Measurements from ENCODE around the gene SNX20. TPM values are rescaled to one million over a fixed set of nuclear protein-coding genes. Genes with fewer than 3 reads are reported as not detected.

Gene SNX20
- total and polyA plus RNA-seq, 2 donors from 2014 or later, result 0.67 to 6.2 TPM

DNA sequence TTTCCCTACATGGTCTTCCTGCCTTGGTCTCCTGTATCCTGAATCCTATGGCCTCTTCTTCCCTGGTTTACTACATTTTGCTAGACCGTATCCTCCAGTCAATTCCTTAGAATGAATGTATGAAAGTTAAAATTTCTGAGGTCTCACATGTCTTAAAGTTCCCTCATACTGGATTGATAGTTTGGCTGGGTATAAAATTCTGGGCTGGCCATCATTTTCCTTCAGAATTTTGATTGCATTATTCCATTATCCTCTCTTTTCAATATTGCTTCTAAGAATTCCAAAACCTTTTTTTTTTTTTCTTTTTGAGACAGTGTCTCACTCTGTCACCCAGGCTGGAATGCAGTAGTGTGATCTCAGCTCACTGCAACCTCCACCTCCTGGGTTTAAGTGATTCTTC is 23.1 kb upstream of the SNX20 start:
- TF ChIP-seq, protein P1, sequence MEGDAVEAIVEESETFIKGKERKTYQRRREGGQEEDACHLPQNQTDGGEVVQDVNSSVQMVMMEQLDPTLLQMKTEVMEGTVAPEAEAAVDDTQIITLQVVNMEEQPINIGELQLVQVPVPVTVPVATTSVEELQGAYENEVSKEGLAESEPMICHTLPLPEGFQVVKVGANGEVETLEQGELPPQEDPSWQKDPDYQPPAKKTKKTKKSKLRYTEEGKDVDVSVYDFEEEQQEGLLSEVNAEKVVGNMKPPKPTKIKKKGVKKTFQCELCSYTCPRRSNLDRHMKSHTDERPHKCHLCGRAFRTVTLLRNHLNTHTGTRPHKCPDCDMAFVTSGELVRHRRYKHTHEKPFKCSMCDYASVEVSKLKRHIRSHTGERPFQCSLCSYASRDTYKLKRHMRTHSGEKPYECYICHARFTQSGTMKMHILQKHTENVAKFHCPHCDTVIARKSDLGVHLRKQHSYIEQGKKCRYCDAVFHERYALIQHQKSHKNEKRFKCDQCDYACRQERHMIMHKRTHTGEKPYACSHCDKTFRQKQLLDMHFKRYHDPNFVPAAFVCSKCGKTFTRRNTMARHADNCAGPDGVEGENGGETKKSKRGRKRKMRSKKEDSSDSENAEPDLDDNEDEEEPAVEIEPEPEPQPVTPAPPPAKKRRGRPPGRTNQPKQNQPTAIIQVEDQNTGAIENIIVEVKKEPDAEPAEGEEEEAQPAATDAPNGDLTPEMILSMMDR (IDR thresholded peaks at IDR 0.05; ENCODE audit: borderline replicate concordance, extremely low read depth, insufficient read depth), result no peak
- no peak overlapping the region for H3K27ac ChIP-seq (ENCODE audit: low read depth in 2 of 2, low read length in 2 of 2)
- peaks cover 0 to 11% (median 0%) of the 10 kb centered on the region in 3 donors for H3K9me3 ChIP-seq (ENCODE audit: control insufficient read depth in 2 of 3, insufficient read depth in 1 of 3, low read length in 3 of 3)
- intact Hi-C loops (cut with DNase I), result no loop called here
- H3K36me3 ChIP-seq (ENCODE audit: control insufficient read depth in 2 of 3, insufficient read depth in 3 of 3, low read length in 3 of 3), result no peaks in the 10 kb centered on the region
- H3K27me3 ChIP-seq (ENCODE audit: control insufficient read depth, insufficient read depth, low read length), result no peaks in the 10 kb centered on the region
- H3K4me1 ChIP-seq (ENCODE audit: control insufficient read depth in 2 of 3, insufficient read depth in 2 of 3, low read depth in 1 of 3, low read length in 3 of 3), result no peaks in the 10 kb centered on the region
- FAIRE-seq, result no peak
- no peak overlapping the region for H3K9ac ChIP-seq (ENCODE audit: low read length in 3 of 3)
- no peak for DNase-seq
- no peak overlapping the region for H3K4me3 ChIP-seq (ENCODE audit: low read length in 3 of 3)

DNA sequence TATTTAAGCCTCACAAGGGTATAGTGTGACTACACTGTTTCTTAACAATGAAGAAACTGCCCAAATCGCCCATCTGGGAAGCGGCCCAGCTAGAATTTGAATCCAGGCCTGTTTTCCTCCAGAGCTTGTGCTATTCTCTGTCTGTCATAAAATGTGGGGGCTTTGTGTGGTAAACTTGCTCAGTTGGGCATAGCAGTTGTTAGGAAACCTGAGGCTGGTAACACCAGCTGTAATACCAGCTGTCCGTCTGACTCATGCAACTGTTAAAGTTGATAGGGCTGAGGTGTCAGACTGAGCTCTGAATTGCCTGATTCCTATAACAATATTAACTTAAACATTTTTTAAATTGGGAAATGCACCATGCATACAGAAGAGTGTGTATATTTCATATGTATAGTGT is 21.6 kb upstream of the SNX20 start:
- FAIRE-seq (no peak), DNase-seq (peak in 1 of 5 donors; percentile 54)
- no peaks in the 10 kb centered on the region for H3K36me3 ChIP-seq (ENCODE audit: control insufficient read depth in 2 of 3, insufficient read depth in 3 of 3, low read length in 3 of 3)
- no peak overlapping the region for H3K9ac ChIP-seq (ENCODE audit: low read length in 3 of 3)
- H3K27ac ChIP-seq (ENCODE audit: low read depth in 2 of 2, low read length in 2 of 2), result no peak overlapping the region
- intact Hi-C loops (cut with DNase I), result no loop called here
- H3K27me3 ChIP-seq (ENCODE audit: control insufficient read depth, insufficient read depth, low read length), result no peaks in the 10 kb centered on the region
- no peaks in the 10 kb centered on the region for H3K4me1 ChIP-seq (ENCODE audit: control insufficient read depth in 2 of 3, insufficient read depth in 2 of 3, low read depth in 1 of 3, low read length in 3 of 3)
- TF ChIP-seq, protein P1 (IDR thresholded peaks at IDR 0.05; ENCODE audit: borderline replicate concordance, extremely low read depth, insufficient read depth), result no peak
- no peak overlapping the region for H3K4me3 ChIP-seq (ENCODE audit: low read length in 3 of 3)
- peaks cover 0 to 11% (median 0%) of the 10 kb centered on the region in 3 donors for H3K9me3 ChIP-seq (ENCODE audit: control insufficient read depth in 2 of 3, insufficient read depth in 1 of 3, low read length in 3 of 3)

GRCh38 chr16:50699326-50700159 is 18.4 kb upstream of the SNX20 start:
- TF ChIP-seq, protein P1 (IDR thresholded peaks at IDR 0.05; ENCODE audit: borderline replicate concordance, extremely low read depth, insufficient read depth), result no peak
- Histone ChIP-seq H3K9ac (ENCODE audit: low read length in 3 of 3) (no peak overlapping the region), H3K27ac (ENCODE audit: low read depth in 2 of 2, low read length in 2 of 2) (no peak overlapping the region), H3K4me1 (ENCODE audit: control insufficient read depth in 2 of 3, insufficient read depth in 2 of 3, low read depth in 1 of 3, low read length in 3 of 3) (peaks cover 0 to 5% (median 0%) of the 10 kb centered on the region in 3 donors), H3K4me3 (ENCODE audit: low read length in 3 of 3) (no peak overlapping the region), H3K27me3 (ENCODE audit: control insufficient read depth, insufficient read depth, low read length) (no peaks in the 10 kb centered on the region), H3K36me3 (ENCODE audit: control insufficient read depth in 2 of 3, insufficient read depth in 3 of 3, low read length in 3 of 3) (no peaks in the 10 kb centered on the region), H3K9me3 (ENCODE audit: control insufficient read depth in 2 of 3, insufficient read depth in 1 of 3, low read length in 3 of 3) (peaks cover 0 to 3% (median 0%) of the 10 kb centered on the region in 3 donors)
- FAIRE-seq, result no peak
- peak in 1 of 5 donors; percentile 74 for DNase-seq
- intact Hi-C loops (cut with DNase I), result no loop called here
